ENCODE results near the gene TKFC.

The TKFC gene

DNA sequence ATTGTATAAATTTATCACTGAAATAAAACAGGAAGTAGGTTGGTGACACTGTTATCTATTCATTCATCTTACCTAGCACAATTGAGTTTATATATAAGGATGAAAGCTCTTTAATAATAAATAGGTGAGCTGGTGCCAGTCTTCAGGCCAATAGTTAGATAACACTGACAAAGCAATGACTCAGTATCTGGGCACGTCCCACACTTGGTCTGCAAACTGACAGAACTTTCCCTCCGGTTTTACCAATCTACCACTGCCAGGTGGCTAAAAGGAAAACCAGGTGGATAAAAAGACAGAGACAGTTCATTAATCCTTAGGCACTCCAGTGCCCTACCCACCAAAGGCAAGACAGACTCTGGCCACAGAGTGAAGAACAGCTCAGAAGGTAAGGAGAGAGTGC, 17.8 kb upstream of the TKFC start:
- DNase-seq (ENCODE audit: low spot score), result no peak

DNA sequence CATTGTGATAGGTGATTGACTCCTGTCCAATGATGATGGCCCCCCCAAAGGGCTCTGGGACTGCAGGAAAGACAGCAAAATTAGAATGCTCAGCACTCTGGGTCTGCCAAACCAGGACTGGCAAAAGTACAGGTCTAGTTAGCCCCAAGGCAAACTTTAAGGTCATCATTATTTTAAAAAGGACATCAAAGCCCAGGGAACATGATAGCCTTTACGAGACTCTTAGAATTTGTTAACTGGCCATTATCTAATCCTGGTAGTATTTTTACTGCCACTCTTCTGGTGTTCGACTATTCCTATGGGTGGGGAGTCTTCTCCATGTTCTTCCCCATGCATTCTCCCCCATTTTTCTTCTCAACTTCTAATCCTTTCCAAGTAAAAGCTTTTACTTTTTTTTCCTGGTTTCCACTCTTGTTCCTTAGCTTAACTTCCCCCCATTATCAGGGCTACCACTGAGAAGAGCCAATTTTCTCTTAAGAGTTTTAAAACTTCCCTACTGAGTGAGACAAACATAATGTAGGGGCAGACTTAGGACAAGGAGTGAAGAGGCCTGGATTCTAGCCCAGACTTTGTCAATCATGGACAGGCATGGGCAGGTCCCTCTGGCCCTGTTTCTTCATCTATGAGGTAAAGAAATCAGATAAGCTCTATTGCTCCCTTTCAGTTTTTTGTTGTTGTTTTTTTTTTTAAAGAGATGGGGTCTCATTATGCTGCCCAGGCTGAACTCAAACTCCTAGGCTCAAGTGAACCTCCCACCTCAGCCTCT, 7.2 kb upstream of the TKFC start:
- no peak for DNase-seq (ENCODE audit: low spot score)

DNA sequence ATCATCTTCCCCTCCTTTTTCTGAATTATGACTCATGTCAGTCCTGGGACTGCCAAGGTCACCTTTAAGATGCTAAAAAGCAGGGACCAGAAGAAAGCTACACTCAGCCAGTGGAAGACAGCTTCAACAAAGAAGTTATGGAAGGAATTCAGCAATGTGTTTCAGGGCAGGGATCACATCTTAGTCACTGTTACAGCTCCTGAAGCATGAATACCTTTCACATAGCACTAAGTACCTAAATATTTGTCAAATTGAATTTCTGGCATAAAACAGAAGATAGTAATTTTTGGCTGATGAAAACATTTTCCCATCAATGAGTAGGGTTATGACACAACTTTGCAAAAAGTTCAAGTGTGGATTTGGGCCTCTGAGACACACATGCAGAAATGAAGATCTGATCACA, 5.4 kb upstream of the TKFC start:
- no peak for DNase-seq (ENCODE audit: low spot score)

DNA sequence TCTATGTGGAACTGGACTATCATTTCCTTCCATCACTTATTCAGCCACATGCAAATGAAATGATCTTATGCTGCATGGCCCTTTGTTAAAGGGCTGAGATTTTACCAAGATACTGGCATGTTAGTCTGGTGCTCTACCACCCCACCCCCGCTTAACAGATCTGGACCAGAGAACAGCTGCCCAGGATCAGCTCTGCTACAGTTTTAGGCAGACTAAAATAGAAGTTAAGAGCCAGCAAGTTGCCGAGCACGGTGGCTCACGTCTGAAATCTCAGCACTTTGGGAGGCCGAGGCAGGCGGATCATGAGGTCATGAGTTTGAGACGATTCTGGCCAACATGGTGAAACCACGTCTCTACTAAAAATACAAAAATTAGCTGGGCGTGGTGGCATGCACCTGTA, 4.7 kb upstream of the TKFC start:
- no peak for DNase-seq (ENCODE audit: low spot score)

DNA sequence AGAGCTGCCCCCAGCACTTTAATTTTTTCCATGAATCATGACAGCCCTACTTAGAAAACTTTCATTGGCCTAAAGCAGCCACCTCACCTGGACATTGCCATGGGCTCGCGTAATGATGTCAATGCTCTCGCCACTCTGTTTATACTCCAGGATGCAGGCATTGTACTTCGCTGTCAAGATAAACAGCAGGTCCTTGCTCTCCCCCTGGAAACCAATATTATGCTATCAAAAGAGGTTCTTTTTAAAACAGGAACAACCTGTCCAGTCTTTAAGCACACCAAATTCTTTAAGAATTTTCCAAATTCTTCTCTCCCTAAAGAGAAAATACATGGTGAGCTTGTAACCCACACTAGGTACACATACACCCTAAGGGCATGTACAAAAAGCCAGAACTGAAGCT, 3.2 kb upstream of the TKFC start:
- no peak for DNase-seq (ENCODE audit: low spot score)

DNA sequence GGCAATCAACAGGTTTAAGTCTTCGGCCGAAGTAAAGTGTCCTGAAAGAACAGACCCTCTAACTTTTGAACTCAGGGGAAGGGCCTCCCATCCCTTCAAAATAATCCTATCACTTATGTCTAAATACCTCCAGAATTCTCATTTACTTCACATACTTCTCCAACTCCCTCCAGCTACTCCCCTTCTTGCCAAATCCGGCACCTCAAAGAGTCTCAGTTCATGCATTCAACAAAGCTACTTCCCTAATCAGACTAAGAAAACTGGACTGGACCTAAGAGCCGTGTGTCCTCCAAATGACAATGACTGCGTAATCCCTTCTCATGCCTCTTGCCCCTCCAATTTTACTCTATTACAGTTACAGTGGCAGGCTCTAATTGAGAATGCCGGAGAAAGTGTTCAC, 1.4 kb upstream of the TKFC start:
- DNase-seq (ENCODE audit: low spot score), result no peak

DNA sequence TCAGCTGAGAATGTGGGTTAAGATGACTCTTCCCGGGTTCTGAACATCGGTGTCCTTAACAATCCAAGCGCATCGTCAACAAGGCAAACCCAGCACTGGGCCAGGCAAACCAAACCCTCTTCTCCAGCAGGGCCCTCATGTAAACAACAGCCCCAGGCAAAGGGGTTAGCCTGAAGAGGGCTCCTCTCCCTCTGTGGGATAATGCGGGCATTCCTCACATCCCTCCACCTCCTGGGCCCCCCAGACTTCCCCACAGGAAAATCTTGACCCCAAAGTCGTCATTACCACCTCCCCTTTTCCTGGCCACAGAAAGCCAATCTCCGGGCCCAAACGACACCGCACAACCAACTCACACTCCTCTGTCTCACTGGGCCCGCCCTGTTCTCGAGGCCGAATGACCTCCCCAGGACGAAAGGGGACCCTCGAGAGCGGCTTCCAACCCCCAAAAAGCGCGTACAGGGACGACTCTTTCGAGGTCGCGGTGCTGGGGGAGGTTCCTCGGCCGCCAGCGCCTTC, 689 bp upstream of the TKFC start:
- DNase-seq (ENCODE audit: low spot score), result peak; percentile 59

DNA sequence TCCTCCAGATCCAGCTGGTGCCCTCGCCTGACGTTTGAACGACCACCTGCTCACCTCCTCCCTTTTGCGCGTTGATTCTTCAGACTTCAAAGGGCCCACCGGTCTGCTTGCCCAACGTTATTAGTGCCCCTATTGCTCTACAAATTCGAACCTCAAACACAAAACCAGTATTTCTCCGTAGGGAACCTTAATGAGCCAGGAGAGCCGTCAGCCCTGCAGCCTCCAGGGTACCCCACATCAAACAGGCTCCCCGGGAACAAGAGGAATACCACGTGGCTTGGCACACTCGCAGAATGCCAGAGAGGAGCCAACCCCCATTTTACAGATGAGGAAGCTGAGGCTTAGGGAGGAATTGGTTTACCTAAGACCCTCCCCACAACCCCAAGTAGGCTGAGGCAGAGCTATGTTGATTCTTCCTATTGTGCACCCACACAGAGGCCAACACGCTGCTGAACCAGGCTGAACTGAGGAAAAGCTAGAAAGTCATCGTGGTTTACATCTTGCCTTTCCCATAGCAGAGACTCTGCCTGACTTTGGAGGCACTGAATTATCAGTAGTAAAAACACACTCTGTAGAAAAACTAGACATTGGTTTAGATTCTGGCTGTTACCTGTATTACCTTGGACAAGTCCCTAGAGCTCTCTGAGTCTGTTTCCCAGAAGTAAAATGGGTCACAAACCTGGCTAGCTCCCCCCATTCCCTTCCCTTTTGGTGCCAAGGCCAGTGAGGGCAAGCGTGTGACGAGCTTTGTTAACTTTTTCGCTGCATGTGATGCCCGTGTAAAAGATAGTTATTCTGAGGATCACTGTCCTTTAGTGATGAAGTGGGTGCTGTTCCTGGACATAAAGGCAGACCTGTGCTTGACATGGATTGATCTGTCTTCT, 764 bp downstream of the TKFC start:
- DNase-seq (ENCODE audit: low spot score), result no peak

DNA sequence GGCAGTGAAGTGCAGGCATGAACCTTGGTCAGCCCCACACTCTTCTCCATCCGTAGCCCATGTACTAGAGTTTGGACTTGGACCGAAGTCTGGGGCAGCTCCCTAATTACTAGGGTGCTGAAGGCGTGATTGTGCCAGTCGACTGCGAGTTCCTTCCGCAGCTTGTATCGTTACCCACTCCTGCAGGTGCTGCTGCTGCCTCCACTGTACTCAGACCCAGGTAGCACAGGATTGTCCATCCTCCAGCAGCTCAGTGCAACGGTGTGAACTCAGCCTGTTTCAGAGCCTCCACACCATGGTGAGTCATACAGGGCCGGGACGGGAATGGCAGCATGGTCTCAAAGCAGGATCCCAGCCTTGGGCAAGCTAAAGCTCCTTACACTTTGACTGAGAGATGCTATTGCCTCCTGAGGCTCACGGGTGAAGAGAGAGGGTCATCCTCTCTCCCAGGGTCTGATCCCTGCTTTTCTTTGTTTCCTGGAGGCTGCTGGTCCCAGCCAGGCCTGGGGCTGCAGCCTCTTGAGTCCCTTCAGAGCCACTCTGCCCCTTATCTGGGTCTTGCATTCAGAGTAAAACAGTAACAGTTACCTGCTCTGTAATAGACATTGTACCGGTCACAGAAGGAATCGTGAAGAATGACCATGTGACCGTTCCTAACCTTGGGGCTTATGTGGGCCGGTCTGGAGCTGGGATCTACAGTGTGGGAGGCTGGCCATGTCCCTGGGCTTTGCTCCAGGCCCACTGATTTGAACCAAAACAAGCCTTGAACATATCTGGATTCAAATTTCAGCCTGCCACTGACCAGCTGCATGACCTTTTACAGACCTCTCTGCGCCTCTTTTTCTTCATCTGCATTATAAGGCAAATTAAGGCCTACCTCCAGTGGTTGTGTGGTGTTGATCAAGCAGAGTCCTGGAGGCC, 1.7 kb downstream of the TKFC start:
- DNase-seq (ENCODE audit: low spot score), result no peak

DNA sequence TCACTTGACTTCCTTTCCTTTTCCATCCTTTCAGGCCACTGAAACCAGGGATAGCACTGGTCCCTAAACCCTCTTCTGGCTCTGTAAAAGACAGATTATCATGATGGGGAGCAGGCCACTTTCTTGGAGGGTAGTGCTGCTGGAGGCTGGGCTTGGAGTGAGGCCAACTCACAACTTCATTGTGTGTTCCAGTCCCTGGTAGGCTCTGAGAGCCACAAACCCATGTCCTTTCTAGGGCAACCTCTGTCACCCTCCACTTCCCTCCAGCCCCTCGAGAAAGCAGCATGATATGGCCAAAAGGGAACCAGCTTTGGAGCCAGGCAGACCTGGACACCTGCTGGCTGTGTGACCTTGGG, 2.3 kb downstream of the TKFC start:
- no peak for DNase-seq (ENCODE audit: low spot score)

DNA sequence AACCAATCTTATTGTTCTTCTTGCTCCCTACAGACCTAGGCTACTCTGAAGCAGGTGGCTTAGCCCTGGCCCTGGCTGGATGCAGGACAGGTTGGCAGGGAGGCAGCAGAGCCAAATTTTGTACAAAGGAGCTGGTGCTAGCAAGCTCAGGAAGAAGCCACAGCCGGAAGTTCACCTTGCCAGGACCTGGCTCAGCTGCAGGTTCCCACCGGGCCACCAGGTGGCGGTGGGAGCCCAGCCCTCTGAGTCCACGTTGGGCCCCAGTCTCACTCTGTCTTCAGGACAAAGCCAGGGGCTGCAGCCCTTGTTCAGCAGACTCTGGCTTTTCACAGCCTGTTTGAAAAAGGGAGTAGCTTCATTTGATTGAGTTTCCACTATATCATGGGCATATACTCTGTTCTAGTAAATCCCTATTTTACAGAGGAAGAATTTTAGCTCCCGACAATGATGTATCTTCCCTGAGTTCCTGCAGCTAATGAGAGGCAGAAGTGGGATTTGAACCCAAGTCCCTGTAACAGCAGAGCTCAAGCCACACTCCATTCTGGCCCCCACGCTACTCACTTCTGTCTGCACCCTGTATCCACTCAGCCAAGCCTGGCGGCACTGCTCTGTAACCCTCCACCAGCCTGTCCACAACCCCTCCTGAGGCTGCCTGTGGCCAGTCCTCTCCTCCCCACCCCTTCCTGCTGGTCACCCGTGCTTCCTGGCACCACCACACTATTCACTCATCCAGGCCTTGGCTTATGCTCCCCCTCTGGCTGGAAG, 3.3 kb downstream of the TKFC start:
- peak; percentile 84 for DNase-seq (ENCODE audit: low spot score)

DNA sequence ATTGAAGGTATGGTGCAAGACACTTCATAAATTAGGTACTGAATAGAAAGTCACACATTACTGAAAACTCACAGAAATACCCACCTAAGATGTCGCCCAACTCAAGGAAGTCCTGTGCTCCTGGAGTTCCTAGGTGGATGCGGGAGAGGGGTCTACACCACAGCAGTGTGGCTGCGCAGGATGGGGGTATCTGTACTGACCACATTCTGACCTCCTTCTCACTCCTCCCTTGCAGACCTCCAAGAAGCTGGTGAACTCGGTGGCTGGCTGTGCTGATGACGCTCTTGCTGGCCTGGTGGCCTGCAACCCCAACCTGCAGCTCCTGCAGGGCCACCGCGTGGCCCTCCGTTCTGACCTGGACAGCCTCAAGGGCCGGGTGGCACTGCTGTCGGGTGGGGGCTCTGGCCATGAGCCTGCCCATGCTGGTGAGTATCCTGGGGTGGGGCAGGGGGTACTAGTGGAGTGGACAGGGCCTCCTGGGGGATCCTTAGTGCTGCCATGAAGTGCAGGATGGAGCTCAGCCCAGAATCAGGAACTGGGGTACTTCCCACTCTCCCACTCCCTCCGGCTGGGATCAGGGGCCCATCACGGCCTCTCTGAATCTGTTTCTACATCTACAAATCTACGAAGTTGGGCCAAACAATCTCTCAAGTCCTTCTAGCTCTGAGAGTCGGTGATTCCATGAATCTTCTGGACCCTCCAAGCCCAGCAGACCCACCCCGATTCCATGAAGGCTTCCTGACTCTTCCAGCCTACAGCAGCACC, 4.9 kb downstream of the TKFC start:
- no peak for DNase-seq (ENCODE audit: low spot score)

DNA sequence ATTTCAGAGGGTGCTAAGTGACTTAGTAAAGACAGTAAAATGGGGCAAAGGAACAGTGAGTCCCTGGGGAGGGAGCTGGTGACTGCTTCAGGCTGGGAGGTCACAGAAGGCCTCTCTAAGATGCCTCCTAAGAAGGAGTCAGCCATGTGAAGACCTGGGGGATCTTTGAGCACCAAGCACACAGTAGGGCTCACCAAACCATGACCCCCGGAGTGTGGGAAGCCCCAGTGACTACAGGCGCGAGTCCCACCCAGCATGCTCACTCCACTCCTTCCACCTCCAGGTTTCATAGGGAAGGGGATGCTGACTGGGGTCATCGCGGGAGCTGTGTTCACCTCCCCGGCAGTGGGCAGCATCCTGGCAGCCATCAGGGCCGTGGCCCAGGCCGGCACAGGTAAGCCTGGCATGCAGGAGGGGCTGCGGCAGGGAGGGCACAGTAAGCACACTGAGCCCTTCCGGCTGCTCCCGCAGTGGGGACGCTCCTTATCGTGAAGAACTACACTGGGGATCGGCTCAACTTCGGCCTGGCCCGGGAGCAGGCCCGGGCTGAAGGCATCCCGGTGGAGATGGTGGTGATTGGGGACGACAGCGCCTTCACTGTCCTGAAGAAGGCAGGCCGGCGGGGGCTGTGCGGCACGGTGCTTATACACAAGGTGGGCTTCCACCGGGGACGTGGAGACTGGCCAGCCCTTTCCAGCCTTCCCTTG, 5.9 kb downstream of the TKFC start:
- no peak for DNase-seq (ENCODE audit: low spot score)

DNA sequence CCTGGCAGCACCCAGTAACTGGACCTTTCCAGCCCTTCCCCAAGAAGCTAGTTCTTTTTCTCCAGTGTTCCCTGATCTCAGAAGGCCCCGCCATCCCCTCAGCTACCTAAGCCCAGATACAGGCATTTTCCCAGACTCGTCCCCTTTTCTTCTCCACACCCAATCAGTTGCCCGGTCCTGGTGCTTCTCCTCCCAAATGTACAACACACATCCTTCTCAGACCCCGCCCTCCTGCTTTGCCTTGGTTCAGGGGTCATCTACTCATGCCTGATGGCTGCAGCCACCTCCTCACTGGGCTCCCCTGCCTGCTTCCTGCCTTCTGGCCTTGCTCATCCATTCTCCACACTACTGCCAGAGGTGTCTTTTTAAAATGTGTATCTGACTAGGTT, 6.5 kb downstream of the TKFC start:
- DNase-seq (ENCODE audit: low spot score), result no peak

DNA sequence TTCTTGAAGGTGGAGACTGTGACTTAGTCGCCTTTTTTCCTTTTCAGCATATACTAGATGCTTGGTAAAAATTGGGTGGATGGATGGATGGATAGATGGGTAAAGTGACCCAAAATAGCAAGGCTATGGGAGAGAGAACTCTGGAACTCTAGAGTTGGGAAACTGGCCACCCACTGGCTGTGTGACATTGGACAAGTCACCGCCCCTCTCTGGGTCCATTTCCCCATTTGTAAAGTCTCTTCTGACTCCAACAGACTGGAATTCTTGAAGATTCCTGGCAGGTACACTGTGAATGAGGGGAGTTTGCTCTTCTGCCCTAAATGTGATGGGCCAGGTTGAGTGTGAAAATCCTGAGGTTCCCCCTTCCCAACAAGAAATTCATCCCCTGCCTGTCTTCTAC, 8.0 kb downstream of the TKFC start:
- DNase-seq (ENCODE audit: low spot score), result no peak

DNA sequence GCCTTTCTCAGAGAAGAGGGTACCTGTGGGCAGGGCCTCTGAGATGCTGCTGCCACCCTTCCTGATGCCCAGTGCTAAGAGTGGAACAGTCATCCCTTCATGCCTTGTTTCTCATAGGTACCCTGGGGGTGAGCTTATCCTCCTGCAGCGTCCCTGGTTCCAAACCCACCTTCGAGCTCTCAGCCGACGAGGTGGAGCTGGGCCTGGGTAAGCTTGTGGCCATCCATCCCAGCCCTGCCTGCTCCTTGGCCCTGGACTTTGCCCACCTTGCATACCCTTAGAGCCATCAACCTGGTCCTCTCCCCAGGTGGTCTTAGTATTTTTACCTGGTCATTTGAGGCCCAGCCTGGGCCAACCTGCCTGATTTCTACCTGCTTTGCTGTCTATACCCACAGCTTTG, 8.7 kb downstream of the TKFC start:
- DNase-seq (ENCODE audit: low spot score), result no peak

DNA sequence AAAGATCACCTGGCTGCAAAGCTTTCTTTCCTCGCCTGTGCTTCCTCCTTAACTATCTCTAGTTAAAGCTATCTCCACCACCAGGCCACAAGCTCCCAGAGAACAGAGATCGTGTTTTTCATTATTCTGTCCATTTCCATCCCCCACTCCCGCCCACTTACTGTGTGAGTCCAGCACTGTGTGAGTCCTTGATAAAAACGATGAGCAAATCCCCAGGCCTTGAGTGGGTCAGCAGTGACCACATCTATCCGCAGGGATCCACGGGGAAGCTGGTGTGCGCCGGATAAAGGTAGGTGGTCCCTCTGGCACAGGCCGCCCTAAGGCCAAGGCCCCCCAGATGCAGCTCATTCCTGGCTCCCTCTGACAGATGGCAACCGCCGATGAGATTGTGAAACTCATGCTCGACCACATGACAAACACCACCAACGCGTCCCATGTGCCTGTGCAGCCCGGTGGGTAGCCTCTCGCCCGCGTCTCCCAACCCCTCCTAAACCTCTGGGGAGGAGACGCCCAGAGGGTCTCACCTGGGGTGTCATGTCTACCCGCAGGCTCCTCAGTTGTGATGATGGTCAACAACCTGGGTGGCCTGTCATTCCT, 9.3 kb downstream of the TKFC start:
- DNase-seq (ENCODE audit: low spot score), result no peak

DNA sequence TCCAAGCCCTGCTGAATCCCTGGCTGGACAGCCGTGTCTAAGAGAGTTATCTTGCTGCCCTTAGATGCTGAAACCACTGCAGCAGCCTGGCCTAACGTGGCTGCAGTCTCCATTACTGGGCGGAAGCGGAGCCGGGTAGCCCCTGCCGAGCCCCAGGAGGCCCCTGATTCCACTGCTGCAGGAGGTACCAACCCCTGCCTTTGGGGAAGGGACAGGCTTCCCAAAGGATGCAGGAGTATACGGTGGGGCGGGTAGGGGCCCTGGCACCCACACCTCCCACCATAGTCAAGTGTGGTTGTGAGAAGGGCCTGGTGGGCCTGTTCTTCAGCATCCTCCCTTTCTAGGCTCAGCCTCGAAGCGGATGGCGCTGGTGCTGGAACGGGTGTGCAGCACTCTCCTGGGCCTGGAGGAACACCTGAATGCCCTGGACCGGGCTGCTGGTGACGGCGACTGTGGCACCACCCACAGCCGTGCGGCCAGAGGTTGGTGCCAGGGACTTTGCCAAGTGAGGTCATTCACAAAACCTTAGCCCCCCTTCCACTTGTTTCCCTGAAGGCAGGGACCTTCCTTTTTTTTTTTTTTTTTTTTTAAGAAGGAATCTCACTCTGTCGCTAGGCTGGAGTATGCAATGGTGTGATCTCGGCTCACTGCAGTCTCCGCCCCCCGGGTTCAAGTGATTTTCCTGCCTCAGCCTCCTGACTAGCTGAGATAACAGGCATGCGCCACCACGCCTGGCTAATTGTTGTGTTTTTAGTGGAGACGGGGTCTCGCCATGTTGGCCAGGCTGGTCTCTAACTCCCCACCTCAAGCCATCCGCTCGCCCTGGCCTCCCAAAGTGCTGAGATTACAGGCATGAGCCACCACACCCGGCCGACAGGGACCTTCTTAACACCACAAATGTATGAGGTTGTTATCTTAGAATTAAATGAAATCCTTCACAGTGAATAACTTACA, 11.0 kb downstream of the TKFC start:
- no peak for DNase-seq (ENCODE audit: low spot score)

All from AG08395 (cell line).